H1 (cell line): ENCODE measurements around the gene MYH16. TPM values are rescaled to one million over a fixed set of nuclear protein-coding genes. Genes with fewer than 3 reads are reported as not detected.
A peak's percentile ranks its signal among the peaks of the same experiment; 100 is the strongest.

ENCODE experiments used
- CTCF ChIA-PET: fragments of 300-600 bp; sonication (Branson Sonifier 250); formaldehyde crosslinking; loops from one replicate; lab custom pipeline; 2021; ENCODE audit not compliant: partially characterized antibody; lab: Charles Lee
- POLR2A ChIA-PET: fragments of 300-600 bp; sonication (Branson Sonifier 250); formaldehyde crosslinking; loops from one replicate; lab custom pipeline; 2021; ENCODE audit warnings: inconsistent platforms; ENCODE audit not compliant: partially characterized antibody; lab: Charles Lee
- DNase-seq, 2 experiments: peaks; one replicate each; pipeline versions ENCODE4 v3.0.0 to v3.0.0-alpha.2; 2010 to 2022; ENCODE audit warnings: low spot score in 2 of 2, low read depth in 1 of 2, mixed read lengths in 1 of 2
- FAIRE-seq: peaks from 2 replicates; lab custom pipeline; 2011; peaks lifted over from hg19 to GRCh38; lab: Jason Lieb, UNC
- H2AFZ ChIP-seq: 2 replicates; pipeline ENCODE4 v1.8.1; 2012; ENCODE audit warnings: low read length, inconsistent platforms
- H2AK5ac ChIP-seq: 2 replicates; pipeline ENCODE4 v1.6.1; 2013; ENCODE audit warnings: low read depth, low read length
- H2BK120ac ChIP-seq: replicated peaks from 2 replicates; pipeline ENCODE3; 2013; ENCODE audit warnings: low read depth, low read length, inconsistent platforms
- H2BK12ac ChIP-seq: 2 replicates; pipeline ENCODE4 v1.6.1; 2013; ENCODE audit warnings: low read depth, low read length
- H2BK15ac ChIP-seq: 2 replicates; pipeline ENCODE4 v1.6.1; 2013; ENCODE audit warnings: low read length
- H2BK20ac ChIP-seq: 2 replicates; pipeline ENCODE4 v1.6.1; 2013; ENCODE audit warnings: low read length
- H2BK5ac ChIP-seq: 2 replicates; pipeline ENCODE4 v1.6.1; 2013; ENCODE audit warnings: low read depth, low read length
- H3K14ac ChIP-seq: 2 replicates; pipeline ENCODE4 v1.6.1; 2013; ENCODE audit warnings: inconsistent platforms; ENCODE audit not compliant: insufficient read length
- H3K18ac ChIP-seq: 2 replicates; pipeline ENCODE4 v1.6.1; 2013; ENCODE audit warnings: low read length; ENCODE audit errors: extremely low read depth
- H3K23ac ChIP-seq: 2 replicates; pipeline ENCODE4 v1.6.1; 2013; ENCODE audit warnings: inconsistent platforms; ENCODE audit not compliant: insufficient read length
- H3K23me2 ChIP-seq: 2 replicates; pipeline ENCODE4 v1.6.1; 2013; ENCODE audit warnings: low read depth, low read length
- H3K27ac ChIP-seq: 2 replicates; pipeline ENCODE4 v1.6.1; 2011; ENCODE audit warnings: low read depth, low read length, inconsistent platforms
- H3K27me3 ChIP-seq, 4 experiments: replicated peaks in 1 of 4; 1 replicate in 1 of 4; 2 replicates in 3 of 4; pipeline versions ENCODE4 v1.6.1 to v1.8.1; 2011 to 2013; ENCODE audit warnings: low read length in 3 of 4, mild to moderate bottlenecking in 3 of 4, inconsistent platforms in 2 of 4, mixed read lengths in 2 of 4, moderate library complexity in 1 of 4; ENCODE audit not compliant: control insufficient read depth in 3 of 4, insufficient read depth in 3 of 4; ENCODE audit errors: extremely low read depth in 1 of 4
- H3K36me3 ChIP-seq, 4 experiments: 2 replicates each; pipeline versions ENCODE4 v1.6.1 to v1.8.1; 2011 to 2013; ENCODE audit warnings: mild to moderate bottlenecking in 4 of 4, low read length in 3 of 4, moderate library complexity in 2 of 4, control low read depth in 1 of 4, inconsistent platforms in 1 of 4; ENCODE audit not compliant: insufficient read depth in 4 of 4, control insufficient read depth in 2 of 4
- H3K4ac ChIP-seq: replicated peaks from 2 replicates; pipeline ENCODE3; 2013; ENCODE audit warnings: low read length, low read depth, mixed read lengths, inconsistent platforms; ENCODE audit not compliant: insufficient read length
- H3K4me1 ChIP-seq, 4 experiments: replicated peaks in 1 of 4; 1 replicate in 1 of 4; 2 replicates in 3 of 4; pipeline versions ENCODE4 v1.6.1 to v1.8.1; 2011 to 2013; ENCODE audit warnings: low read length in 3 of 4, inconsistent platforms in 2 of 4, mixed read lengths in 1 of 4; ENCODE audit not compliant: insufficient read depth in 4 of 4, control insufficient read depth in 3 of 4
- H3K4me2 ChIP-seq, 2 experiments: 2 replicates each; pipeline versions ENCODE4 v1.6.1 to v1.8.1; 2011 to 2013; ENCODE audit warnings: low read depth in 2 of 2, low read length in 2 of 2, control low read depth in 1 of 2, inconsistent platforms in 1 of 2, mild to moderate bottlenecking in 1 of 2; ENCODE audit not compliant: insufficient read depth in 1 of 2
- H3K4me3 ChIP-seq, 4 experiments: fragments of 200-600, 300-600 bp in 1 of 4; sonication (generic), shearing (Covaris generic), sonication (Bioruptor Twin) in 1 of 4; 2 replicates each; pipeline versions ENCODE4 v1.5.1 to v1.8.1; 2011 to 2016; ENCODE audit warnings: low read length in 4 of 4, low read depth in 3 of 4, control low read depth in 2 of 4, inconsistent platforms in 2 of 4, mild to moderate bottlenecking in 2 of 4, mixed read lengths in 1 of 4, moderate library complexity in 1 of 4; ENCODE audit not compliant: insufficient read depth in 2 of 4; ENCODE audit errors: extremely low read depth in 1 of 4
- H3K56ac ChIP-seq: replicated peaks from 2 replicates; pipeline ENCODE3; 2013; ENCODE audit warnings: low read depth, mild to moderate bottlenecking, mixed read lengths, low read length, inconsistent platforms; ENCODE audit not compliant: insufficient read length
- H3K79me1 ChIP-seq: 2 replicates; pipeline ENCODE4 v1.6.1; 2013; ENCODE audit warnings: low read depth, low read length, control low read depth
- H3K79me2 ChIP-seq, 2 experiments: 2 replicates each; pipeline versions ENCODE4 v1.6.1 to v1.8.1; 2012 to 2013; ENCODE audit warnings: low read length in 2 of 2, mild to moderate bottlenecking in 2 of 2, inconsistent platforms in 1 of 2; ENCODE audit not compliant: insufficient read depth in 2 of 2, control insufficient read depth in 1 of 2
- H3K9ac ChIP-seq, 4 experiments: replicated peaks in 1 of 4; 1 replicate in 1 of 4; 2 replicates in 3 of 4; pipeline versions ENCODE4 v1.6.1 to v1.8.1; 2011 to 2013; ENCODE audit warnings: low read depth in 3 of 4, low read length in 3 of 4, control low read depth in 2 of 4, mild to moderate bottlenecking in 2 of 4, moderate library complexity in 2 of 4, inconsistent platforms in 1 of 4; ENCODE audit errors: extremely low read depth in 1 of 4
- H3K9me3 ChIP-seq, 2 experiments: 2 replicates each; pipeline versions ENCODE4 v1.6.1 to v1.8.1; 2012 to 2013; ENCODE audit warnings: mild to moderate bottlenecking in 2 of 2, moderate library complexity in 2 of 2, control low read depth in 1 of 2, inconsistent platforms in 1 of 2, low read depth in 1 of 2, low read length in 1 of 2, mixed read lengths in 1 of 2; ENCODE audit not compliant: insufficient read depth in 2 of 2
- H4K20me1 ChIP-seq, 2 experiments: replicated peaks in 1 of 2; 2 replicates each; pipeline versions ENCODE3 to v1.8.1; 2011 to 2013; ENCODE audit warnings: inconsistent platforms in 2 of 2, low read length in 2 of 2, mild to moderate bottlenecking in 1 of 2; ENCODE audit not compliant: insufficient read depth in 2 of 2, control insufficient read depth in 1 of 2
- H4K5ac ChIP-seq: 2 replicates; pipeline ENCODE4 v1.6.1; 2013; ENCODE audit warnings: low read length, low read depth, mixed read lengths, inconsistent platforms; ENCODE audit not compliant: insufficient read length
- H4K8ac ChIP-seq: 2 replicates; pipeline ENCODE4 v1.8.0; 2013; ENCODE audit warnings: mild to moderate bottlenecking, moderate library complexity, low read length, inconsistent platforms; ENCODE audit not compliant: insufficient read depth; ENCODE audit errors: extremely low read depth
- H4K91ac ChIP-seq: replicated peaks from 2 replicates; pipeline ENCODE3; 2013; ENCODE audit warnings: low read length, mixed read lengths, inconsistent platforms; ENCODE audit not compliant: insufficient read length
- KDM5A ChIP-seq: fragments of 200-600 bp; IDR thresholded peaks from 2 replicates; pipeline ENCODE4 v1.7.1; 2012; ENCODE audit warnings: mild to moderate bottlenecking, low read length, inconsistent platforms, mixed read lengths
- POLR2AphosphoS5 ChIP-seq: IDR thresholded peaks from 2 replicates; pipeline ENCODE4 v1.6.1; 2011; ENCODE audit warnings: low read depth, low read length
- SP2 ChIP-seq: IDR thresholded peaks from 2 replicates; pipeline ENCODE4 v1.6.1; 2012; ENCODE audit warnings: mild to moderate bottlenecking, low read length, inconsistent platforms
- WGBS, 2 experiments: shearing (Covaris generic) in 1 of 2; methylation state at CpG; one replicate each; pipeline versions ENCODE4 v1.1.6 to v1.1.7; 2013 to 2015; ENCODE audit warnings: low lambda C conversion rate in 2 of 2, mixed read lengths in 2 of 2, inconsistent platforms in 1 of 2, low coverage in 1 of 2, missing lambda C conversion rate in 1 of 2; ENCODE audit not compliant: insufficient replicate concordance in 2 of 2, insufficient coverage in 1 of 2, insufficient read length in 1 of 2; ENCODE audit errors: extremely low coverage in 1 of 2, missing lambda C conversion rate in 1 of 2; 5-methylcytosine and 5-hydroxymethylcytosine counted together
- polyA plus RNA-seq, 7 experiments: library from polyadenylated mRNA; depleted of rRNA in 3 of 7; stranded (reverse) in 5 of 7; unstranded in 2 of 7; fragments of >200 nt in 5 of 7; fragments of 200-250 nt in 2 of 7; gene quantifications; 1 replicate in 5 of 7; 2 replicates in 1 of 7; 4 replicates in 1 of 7; pipeline versions ENCODE4 v1.2.1 to v1.2.3, GENCODE V29; 2011 to 2013; ENCODE audit warnings: missing spikeins in 2 of 7, mixed read lengths in 2 of 7
- total RNA-seq: library from RNA; stranded (reverse); fragmentation: NEBNext Ultra II Directional; extraction: Animal tissue kit (Norgen Biotek cat#: 25700); gene quantifications from 2 replicates; pipeline ENCODE4 v1.2.1, GENCODE V29; 2021

The MYH16 gene
- total and polyA plus RNA-seq, 2 of the 8 experiments (the other 6 are each of a cell fraction or from before 2014, with no cell fraction given), result not detected

DNA sequence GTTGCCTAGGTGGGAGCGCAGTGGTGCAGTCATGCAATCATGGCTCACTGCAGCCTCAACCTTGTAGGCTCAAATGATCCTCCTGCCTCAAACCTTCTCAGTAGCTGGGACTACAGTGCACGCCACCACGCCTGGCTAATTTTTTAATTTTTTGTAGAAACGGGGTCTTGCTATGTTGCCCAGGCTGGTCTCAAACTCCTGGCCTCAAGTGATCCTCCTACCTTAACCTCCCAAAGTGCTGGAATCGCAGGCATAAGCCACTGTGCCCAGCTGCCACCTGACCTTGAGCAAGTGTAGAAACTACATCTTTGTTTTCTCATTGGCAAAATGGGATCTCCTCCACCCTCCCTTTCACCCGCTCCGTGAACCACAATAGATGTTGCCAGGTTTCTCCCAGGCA lies 15.0 kb upstream of the MYH16 start:
- H3K56ac ChIP-seq, result no peak overlapping the region
- no peak overlapping the region for H3K14ac ChIP-seq
- H3K18ac ChIP-seq, result no peak overlapping the region
- no peak overlapping the region for H3K4ac ChIP-seq
- no peak overlapping the region for H3K23ac ChIP-seq
- H3K9ac ChIP-seq, result no peak overlapping the region
- CTCF ChIA-PET, result interaction anchor here (1.2 kb wide), 1 partner anchor 55 kb away, joined by 4 read pairs; no protein-coding TSS in a partner anchor
- POLR2A ChIA-PET, result interaction anchor here (0.9 kb wide), 1 partner anchor 15 kb away, joined by 4 read pairs; the partner anchor contains the start of gene MYH16
- no peak overlapping the region for H4K5ac ChIP-seq
- no peaks in the 10 kb centered on the region for H3K79me2 ChIP-seq
- no peaks in the 10 kb centered on the region for H3K9me3 ChIP-seq
- H4K8ac ChIP-seq, result peak overlapping the region; percentile 21; the same call in 1 of the 2 replicates
- no peaks in the 10 kb centered on the region for H3K79me1 ChIP-seq
- no peak overlapping the region for H3K4me3 ChIP-seq
- H2BK5ac ChIP-seq, result no peak overlapping the region
- no peaks in the 10 kb centered on the region for H3K36me3 ChIP-seq
- H2BK20ac ChIP-seq, result no peak overlapping the region
- no peak for TF ChIP-seq KDM5A
- no peak for TF ChIP-seq POLR2AphosphoS5
- TF ChIP-seq SP2, result no peak
- H4K20me1 ChIP-seq, result no peaks in the 10 kb centered on the region
- no peak for DNase-seq
- no peak overlapping the region for H4K91ac ChIP-seq
- H2BK15ac ChIP-seq, result no peak overlapping the region
- no peaks in the 10 kb centered on the region for H3K23me2 ChIP-seq
- no peak overlapping the region for H2BK12ac ChIP-seq
- 93% methylated on average over 7 of the region's 7 CpGs; no CpG with 5 or more reads in 1 of the 2 experiments for WGBS, 2 experiments
- H3K27me3 ChIP-seq, result no peaks in the 10 kb centered on the region
- no peak overlapping the region for H2BK120ac ChIP-seq
- H2AFZ ChIP-seq, result no peak overlapping the region
- no peak for FAIRE-seq
- H3K4me2 ChIP-seq, result no peak overlapping the region
- no peak overlapping the region for H2AK5ac ChIP-seq
- no peak overlapping the region for H3K27ac ChIP-seq
- H3K4me1 ChIP-seq, result no peaks in the 10 kb centered on the region
